HG03097 (cell line): ENCODE measurements around the gene TRPC5OS.

Source experiments
- ATAC-seq: cut with Tn5 transposase; IDR thresholded peaks from one replicate; pipeline ENCODE4 v1.9.1; 2021; ENCODE audit not compliant: unreplicated experiment, low FRiP score

TRPC5OS gene

GRCh38 chrX:111892375-111892774 is 16.4 kb downstream of the TRPC5OS start:
- no peak for ATAC-seq

DNA sequence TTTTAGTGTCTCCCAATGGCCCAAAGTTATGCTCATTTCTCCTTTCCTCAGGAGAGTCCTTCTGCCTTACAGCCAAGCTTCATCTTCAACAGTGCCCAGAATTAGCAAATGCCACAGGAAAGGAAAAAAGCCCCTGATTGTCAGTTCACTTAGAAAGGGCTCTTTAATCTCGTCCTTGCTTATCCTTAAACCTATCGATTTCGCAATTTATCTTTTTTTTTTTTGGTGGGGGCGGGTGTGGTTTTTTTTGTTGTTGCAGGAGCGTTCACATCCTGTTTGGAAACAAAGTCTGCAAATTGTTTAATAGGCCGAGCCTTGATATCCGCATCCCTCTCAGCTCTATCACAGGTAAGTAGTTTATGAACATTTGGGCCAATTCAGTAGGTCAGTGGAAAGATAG is 20.2 kb downstream of the TRPC5OS start:
- ATAC-seq, result no peak

DNA sequence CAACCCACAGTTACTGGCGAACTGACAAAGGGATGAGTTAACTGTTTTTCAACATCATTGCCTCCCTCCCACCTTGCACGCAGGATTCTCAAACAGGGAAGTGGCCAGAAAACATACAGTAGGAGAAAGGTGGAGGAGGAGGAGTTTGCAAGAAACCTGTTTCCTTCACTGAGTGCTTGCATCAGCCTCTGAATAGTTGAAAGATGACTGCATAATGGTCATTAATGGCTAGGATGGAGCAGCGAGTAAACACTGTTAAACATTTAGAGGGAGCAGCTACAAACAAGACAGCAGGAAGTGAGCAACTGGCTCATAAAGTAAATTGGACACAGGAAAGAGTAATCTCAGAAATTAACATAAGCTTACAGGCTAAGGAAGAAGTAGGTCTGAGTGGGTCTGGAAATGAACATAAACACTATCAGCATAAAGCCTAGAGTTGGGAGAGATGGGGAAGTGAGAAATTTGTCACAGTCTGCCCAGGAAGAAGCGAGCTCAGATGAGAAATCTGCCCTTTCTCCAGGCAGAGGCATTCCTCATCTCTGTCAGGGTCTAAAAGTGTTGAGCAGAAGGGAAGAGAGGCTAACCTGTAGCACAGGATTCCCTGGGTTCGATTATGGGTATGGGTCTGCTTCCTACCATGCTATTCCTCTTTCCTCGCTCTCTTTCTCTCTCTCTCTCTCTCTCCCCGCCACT is 38.6 kb downstream of the TRPC5OS start:
- ATAC-seq, result no peak

- ATAC-seq, result no peak
Measured at GRCh38 chrX:111917591-111917990, 41.6 kb downstream of the TRPC5OS start.

DNA sequence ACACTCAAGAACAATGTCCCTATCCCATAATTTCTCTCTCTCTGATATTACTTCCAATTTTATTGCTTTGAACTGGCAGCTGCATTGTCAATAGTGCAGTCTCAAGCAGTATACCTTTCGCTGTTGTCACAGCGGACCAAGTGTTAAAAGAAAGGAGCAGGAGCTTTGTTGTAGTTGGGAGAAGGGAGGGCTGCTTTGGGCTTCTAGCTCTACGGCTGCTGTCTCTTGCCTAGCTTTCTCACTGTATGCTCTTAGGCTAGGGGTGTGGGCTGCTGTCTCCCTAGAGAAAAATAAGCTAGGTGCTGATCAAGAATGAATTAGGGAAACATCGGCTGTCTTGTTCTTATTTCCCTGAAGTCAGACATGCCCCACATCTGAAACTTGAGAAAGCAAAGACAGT is 52.5 kb downstream of the TRPC5OS start:
- no peak for ATAC-seq
